CD8-positive, alpha-beta memory T cell (primary cell): Measurements from ENCODE around the gene SETD1A. TPM values are rescaled to one million over a fixed set of nuclear protein-coding genes. Genes with fewer than 3 reads are reported as not detected.
"Not testable (repeated sequence)": the region's sequence is repeated elsewhere in the genome, so short reads cannot be mapped to it uniquely, and the experiment has no call there.

Experiments used
- CTCF ChIA-PET: fragments of 350-600 bp; sonication (Branson Sonifier 250); formaldehyde crosslinking; loops from one replicate; lab custom pipeline; 2021; ENCODE audit warnings: antibody characterized with exemption; lab: Charles Lee
- POLR2A ChIA-PET: fragments of 350-600 bp; sonication (Branson Sonifier 250); formaldehyde crosslinking; loops from one replicate; lab custom pipeline; 2021; ENCODE audit warnings: antibody characterized with exemption; lab: Charles Lee
- DNase-seq, 5 donors: peaks; one replicate each; pipeline versions ENCODE4 v3.0.0 to v3.0.0-alpha.2; 2020 to 2022; ENCODE audit warnings: mixed read lengths in 1 of 5
- H3K27ac ChIP-seq: one replicate; pipeline ENCODE4 v1.7.0; 2013; ENCODE audit warnings: low read depth, mild to moderate bottlenecking, low read length, moderate library complexity
- H3K27me3 ChIP-seq: 2 replicates; pipeline ENCODE4 v1.7.0; 2013; ENCODE audit warnings: low read length, mild to moderate bottlenecking; ENCODE audit not compliant: insufficient read depth, poor library complexity, severe bottlenecking
- H3K36me3 ChIP-seq: 2 replicates; pipeline ENCODE4 v1.7.0; 2013; ENCODE audit warnings: mild to moderate bottlenecking, low read length, moderate library complexity; ENCODE audit not compliant: insufficient read depth
- H3K4me1 ChIP-seq: 2 replicates; pipeline ENCODE4 v1.7.0; 2013; ENCODE audit warnings: mild to moderate bottlenecking, low read length, moderate library complexity; ENCODE audit not compliant: insufficient read depth
- H3K4me3 ChIP-seq: 2 replicates; pipeline ENCODE4 v1.7.0; 2013; ENCODE audit warnings: mild to moderate bottlenecking, low read length
- H3K9me3 ChIP-seq: 2 replicates; pipeline ENCODE4 v1.7.0; 2013; ENCODE audit warnings: mild to moderate bottlenecking, low read length
- H3K27ac Mint-ChIP-seq, 8 donors: one replicate each; pipeline ENCODE4 v1.8.0; 2020 to 2021; ENCODE audit warnings: mixed read lengths in 8 of 8, mild to moderate bottlenecking in 6 of 8, inconsistent platforms in 3 of 8, moderate library complexity in 3 of 8
- H3K27me3 Mint-ChIP-seq, 2 donors: one replicate each; pipeline ENCODE4 v1.8.0; 2020 to 2021; ENCODE audit warnings: mixed read lengths in 2 of 2, mild to moderate bottlenecking in 1 of 2, moderate library complexity in 1 of 2
- H3K36me3 Mint-ChIP-seq, 3 donors: one replicate each; pipeline ENCODE4 v1.8.0; 2020 to 2021; ENCODE audit warnings: mixed read lengths in 3 of 3, inconsistent platforms in 1 of 3, mild to moderate bottlenecking in 1 of 3
- H3K4me1 Mint-ChIP-seq, 3 donors: one replicate each; pipeline ENCODE4 v1.8.0; 2020 to 2021; ENCODE audit warnings: mixed read lengths in 3 of 3, inconsistent platforms in 1 of 3, mild to moderate bottlenecking in 1 of 3
- H3K4me3 Mint-ChIP-seq, 7 donors: one replicate each; pipeline ENCODE4 v1.8.0; 2020 to 2021; ENCODE audit warnings: mixed read lengths in 7 of 7, mild to moderate bottlenecking in 6 of 7, moderate library complexity in 4 of 7, inconsistent platforms in 2 of 7
- H3K9me3 Mint-ChIP-seq, 5 donors: one replicate each; pipeline ENCODE4 v1.8.0; 2020 to 2022; ENCODE audit warnings: mixed read lengths in 5 of 5, mild to moderate bottlenecking in 3 of 5, moderate library complexity in 2 of 5, inconsistent platforms in 1 of 5
- polyA plus RNA-seq: library from polyadenylated mRNA; unstranded; fragments of 300-500 nt; fragmentation: Illumina TruSeq; gene quantifications from one replicate; pipeline ENCODE4 v1.2.3, GENCODE V29; 2021
- total RNA-seq, 2 experiments: library from RNA; stranded (reverse); gene quantifications; one replicate each; pipeline ENCODE4 v1.2.3, GENCODE V29; 2021

Gene SETD1A
- total and polyA plus RNA-seq, 3 experiments from 2014 or later = 2.6 to 28.8 (median 24.7) TPM

DNA sequence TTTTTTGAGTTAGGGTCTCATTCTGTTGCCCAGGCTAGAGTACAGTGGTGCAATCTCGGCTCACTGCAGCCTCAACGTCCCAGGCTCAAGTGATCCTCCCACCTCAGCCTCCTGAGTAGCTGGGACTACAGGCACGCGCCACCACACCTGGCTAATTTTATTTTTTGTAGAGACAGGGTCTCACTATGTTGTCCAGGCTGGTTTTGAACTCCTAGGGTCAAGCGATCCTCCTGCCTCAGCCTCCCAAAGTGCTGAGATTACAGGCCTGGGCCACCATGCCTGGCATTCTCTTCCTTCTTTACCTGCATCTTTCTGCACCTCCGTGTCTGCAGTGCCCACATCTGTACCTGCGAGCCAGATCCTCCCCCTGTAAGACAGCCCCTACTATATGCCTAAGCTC lies 54.3 kb downstream of the SETD1A start:
- H3K9me3 Mint-ChIP-seq, DNase-seq, H3K36me3 Mint-ChIP-seq, H3K4me1 ChIP-seq, H3K36me3 ChIP-seq, CTCF ChIA-PET, H3K27me3 ChIP-seq, H3K9me3 ChIP-seq, H3K4me3 ChIP-seq, POLR2A ChIA-PET, H3K27ac ChIP-seq: not testable (repeated sequence)
- Mint-ChIP-seq H3K4me3 (peak overlapping the region; percentile 30 to 82 (median 70)), H3K27me3 (peaks cover 29 to 44% of the 10 kb centered on the region in 2 donors), H3K4me1 (peaks cover 10 to 20% (median 14%) of the 10 kb centered on the region in 3 donors), H3K27ac (peak overlapping the region in 1 of 8 donors; percentile 66)

DNA sequence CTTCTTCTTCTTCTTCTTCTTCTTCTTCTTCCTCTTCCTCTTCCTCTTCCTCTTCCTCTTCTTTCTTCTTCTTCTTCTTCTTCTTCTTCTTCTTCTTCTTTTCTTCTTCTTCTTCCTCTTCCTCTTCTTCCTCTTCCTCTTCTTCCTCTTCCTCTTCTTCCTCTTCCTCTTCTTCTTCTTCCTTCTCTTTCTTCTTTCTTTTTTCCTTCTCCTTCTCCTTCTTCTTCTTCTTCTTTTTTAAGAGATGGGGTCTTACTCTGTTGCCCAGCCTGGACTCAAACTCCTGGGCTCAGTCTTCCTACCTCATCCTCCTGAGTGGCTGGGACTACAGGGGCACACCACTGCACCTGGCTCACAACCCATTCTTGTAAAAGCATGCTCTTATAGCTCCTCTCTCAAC lies 55.7 kb downstream of the SETD1A start:
- H3K9me3 Mint-ChIP-seq, H3K4me3 ChIP-seq, POLR2A ChIA-PET, DNase-seq, H3K36me3 Mint-ChIP-seq, H3K27ac Mint-ChIP-seq, CTCF ChIA-PET, H3K27me3 ChIP-seq, H3K36me3 ChIP-seq, H3K4me1 ChIP-seq, H3K9me3 ChIP-seq, H3K27ac ChIP-seq: not testable (repeated sequence)
- Mint-ChIP-seq H3K27me3 (peaks cover 29 to 47% of the 10 kb centered on the region in 2 donors), H3K4me1 (peaks cover 10 to 20% (median 14%) of the 10 kb centered on the region in 3 donors), H3K4me3 (peak overlapping the region in 1 of 7 donors; percentile 63)

DNA sequence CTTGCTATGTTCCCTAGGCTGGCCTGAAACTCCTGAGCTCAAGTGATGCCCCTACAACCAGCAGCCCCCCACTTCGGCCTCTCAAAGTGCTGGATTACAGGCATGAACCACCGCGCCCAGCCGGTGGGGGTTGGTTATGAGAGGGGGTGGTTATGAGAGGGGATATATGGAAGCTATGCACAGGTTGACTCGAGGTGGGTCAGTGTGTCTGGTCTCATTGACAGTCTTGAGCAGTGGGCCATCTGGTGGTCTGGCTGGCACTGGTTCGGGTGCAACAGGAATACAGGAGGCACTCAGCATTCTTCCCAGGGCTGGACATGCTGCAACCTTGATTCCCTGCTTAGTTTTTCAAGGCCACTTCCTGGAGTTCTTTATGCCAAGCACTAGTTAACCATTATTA lies 58.5 kb downstream of the SETD1A start:
- no peaks in the 10 kb centered on the region for H3K9me3 Mint-ChIP-seq
- H3K27me3 Mint-ChIP-seq = peaks cover 22 to 38% of the 10 kb centered on the region in 2 donors
- no peaks in the 10 kb centered on the region for H3K36me3 Mint-ChIP-seq
- Histone ChIP-seq H3K36me3 (no peaks in the 10 kb centered on the region), H3K9me3 (no peaks in the 10 kb centered on the region), H3K27me3 (peaks cover 6% of the 10 kb centered on the region), H3K27ac (no peak overlapping the region), H3K4me3 (no peak overlapping the region), H3K4me1 (peaks cover 2% of the 10 kb centered on the region)
- ChIA-PET POLR2A (no interaction called here), CTCF (no interaction called here)
- DNase-seq = no peak
- peaks cover 5 to 12% (median 6%) of the 10 kb centered on the region in 3 donors for H3K4me1 Mint-ChIP-seq
- no peak overlapping the region for H3K27ac Mint-ChIP-seq
- no peak overlapping the region for H3K4me3 Mint-ChIP-seq

DNA sequence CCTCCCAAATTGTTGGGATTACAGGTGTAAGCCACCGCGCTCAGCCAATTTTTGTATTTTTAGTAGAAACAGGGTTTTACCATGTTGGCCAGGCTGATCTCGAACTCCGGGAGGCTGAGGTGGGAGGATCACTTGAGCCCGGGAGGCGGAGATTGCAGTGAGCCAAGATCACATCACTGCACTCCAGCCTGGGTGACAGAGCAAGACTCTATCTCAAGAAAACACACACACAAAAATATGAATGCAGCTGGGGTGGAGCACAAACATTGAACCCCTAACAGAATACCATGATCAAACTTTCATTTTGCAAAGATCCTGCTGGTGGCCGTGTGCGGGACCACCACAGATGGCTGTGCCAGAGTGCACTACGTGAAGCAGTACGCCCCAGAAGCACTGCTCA lies 60.2 kb downstream of the SETD1A start:
- H3K4me3 ChIP-seq, H3K9me3 ChIP-seq, H3K4me3 Mint-ChIP-seq, H3K36me3 Mint-ChIP-seq, H3K27ac Mint-ChIP-seq, POLR2A ChIA-PET, H3K4me1 ChIP-seq, H3K27me3 ChIP-seq, H3K27ac ChIP-seq, DNase-seq, H3K36me3 ChIP-seq, H3K4me1 Mint-ChIP-seq, H3K9me3 Mint-ChIP-seq, CTCF ChIA-PET: not testable (repeated sequence)
- peaks cover 9 to 24% of the 10 kb centered on the region in 2 donors for H3K27me3 Mint-ChIP-seq

DNA sequence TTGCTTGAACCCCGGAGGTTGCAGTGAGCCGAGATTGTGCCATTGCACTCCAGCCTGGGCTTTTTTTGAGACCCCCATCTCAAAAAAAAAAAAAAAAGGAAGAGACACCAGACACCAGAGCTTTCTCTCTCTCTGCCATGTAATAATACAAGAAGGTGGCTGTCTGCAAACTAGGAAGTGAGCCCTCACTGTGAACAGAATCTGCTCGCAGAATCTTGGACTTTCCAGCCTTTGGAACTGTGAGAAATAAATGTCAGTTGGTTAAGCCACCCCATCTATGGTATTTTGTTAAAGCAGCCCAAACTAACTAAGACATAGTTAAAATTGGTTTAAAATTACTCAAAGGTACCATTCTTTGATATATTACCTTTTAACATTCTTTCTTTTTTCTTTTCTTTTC lies 63.0 kb downstream of the SETD1A start:
- Mint-ChIP-seq H3K4me3 (no peak overlapping the region), H3K36me3 (no peaks in the 10 kb centered on the region), H3K27me3 (peaks cover under 1 to 8% of the 10 kb centered on the region in 2 donors), H3K27ac (no peak overlapping the region), H3K9me3 (no peaks in the 10 kb centered on the region), H3K4me1 (no peaks in the 10 kb centered on the region)
- Histone ChIP-seq H3K4me3 (no peak overlapping the region), H3K27me3 (no peaks in the 10 kb centered on the region), H3K9me3 (no peaks in the 10 kb centered on the region), H3K27ac (no peak overlapping the region), H3K36me3 (no peaks in the 10 kb centered on the region), H3K4me1 (no peaks in the 10 kb centered on the region)
- CTCF ChIA-PET = no interaction called here
- DNase-seq = no peak
- POLR2A ChIA-PET = no interaction called here

DNA sequence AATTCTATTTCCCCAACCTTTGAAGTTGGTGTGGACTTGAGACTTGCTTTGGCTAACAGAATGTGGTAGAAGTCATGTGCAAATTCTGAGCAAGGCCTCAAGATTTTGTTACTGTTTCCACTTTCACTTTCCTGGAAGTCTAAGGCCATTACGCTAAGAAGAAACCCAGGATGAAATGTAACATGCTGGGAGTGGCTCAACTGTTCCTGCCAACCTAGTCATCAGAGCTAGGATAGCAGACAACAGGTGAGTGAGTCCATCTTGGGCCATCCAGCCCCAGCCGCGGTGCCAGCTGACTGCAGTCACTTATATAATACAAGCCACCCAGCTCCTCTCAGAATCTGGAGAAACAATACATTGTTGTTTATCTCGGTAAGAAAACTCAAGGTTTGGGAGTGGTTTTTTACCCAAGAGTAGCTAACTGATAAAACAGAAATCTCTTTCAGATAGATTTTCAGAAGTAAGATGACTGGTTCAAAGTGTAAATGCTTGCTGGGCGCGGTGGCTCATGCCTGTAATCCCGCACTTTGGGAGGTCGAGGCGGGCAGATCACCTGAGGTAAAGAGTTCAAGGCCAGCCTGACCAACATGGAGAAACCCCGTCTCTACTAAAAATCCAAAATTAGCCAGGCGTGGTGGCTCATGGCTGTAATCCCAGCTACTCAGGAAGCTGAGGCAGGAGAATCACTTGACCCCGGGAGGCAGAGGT lies 65.1 kb downstream of the SETD1A start:
- Histone ChIP-seq H3K36me3 (no peaks in the 10 kb centered on the region), H3K27ac (no peak overlapping the region), H3K27me3 (no peaks in the 10 kb centered on the region), H3K9me3 (no peaks in the 10 kb centered on the region), H3K4me1 (no peaks in the 10 kb centered on the region), H3K4me3 (no peak overlapping the region)
- Mint-ChIP-seq H3K4me1 (no peaks in the 10 kb centered on the region), H3K27ac (peak overlapping the region in 1 of 8 donors; percentile 46), H3K4me3 (no peak overlapping the region), H3K27me3 (peaks cover 0 to 3% of the 10 kb centered on the region in 2 donors), H3K36me3 (no peaks in the 10 kb centered on the region), H3K9me3 (no peaks in the 10 kb centered on the region)
- ChIA-PET CTCF (interaction anchor here (1.0 kb wide), 1 partner anchor 20 kb away, joined by 3 read pairs; no protein-coding TSS in a partner anchor), POLR2A (no interaction called here)
- DNase-seq = no peak

DNA sequence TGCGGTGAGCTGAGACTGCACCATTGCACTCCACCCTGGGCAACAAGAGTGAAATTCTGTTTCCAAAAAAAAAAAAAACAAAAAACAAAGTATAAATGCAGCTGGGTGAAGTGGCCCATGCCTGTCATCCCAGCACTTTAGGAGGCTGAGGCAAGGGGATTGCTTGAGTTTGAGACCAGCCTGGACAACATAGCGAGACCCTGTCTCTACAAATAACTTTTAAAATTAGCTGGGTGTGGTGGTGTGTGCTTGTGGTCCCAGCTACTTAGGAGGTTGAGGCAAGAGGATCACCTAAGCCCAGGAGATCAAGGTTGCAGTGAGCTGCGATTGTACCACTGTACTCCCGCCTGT lies 65.7 kb downstream of the SETD1A start:
- no peaks in the 10 kb centered on the region for H3K4me1 Mint-ChIP-seq
- no peak for DNase-seq
- Histone ChIP-seq H3K27me3 (no peaks in the 10 kb centered on the region), H3K4me3 (no peak overlapping the region), H3K36me3 (no peaks in the 10 kb centered on the region), H3K9me3 (no peaks in the 10 kb centered on the region), H3K27ac (no peak overlapping the region), H3K4me1 (no peaks in the 10 kb centered on the region)
- no peak overlapping the region for H3K4me3 Mint-ChIP-seq
- ChIA-PET POLR2A (no interaction called here), CTCF (interaction anchor here (0.6 kb wide), 1 partner anchor 300 kb away, joined by 3 read pairs; no protein-coding TSS in a partner anchor)
- H3K36me3 Mint-ChIP-seq = no peaks in the 10 kb centered on the region
- peaks cover 0 to 1% of the 10 kb centered on the region in 2 donors for H3K27me3 Mint-ChIP-seq
- H3K9me3 Mint-ChIP-seq = no peaks in the 10 kb centered on the region
- H3K27ac Mint-ChIP-seq = no peak overlapping the region

DNA sequence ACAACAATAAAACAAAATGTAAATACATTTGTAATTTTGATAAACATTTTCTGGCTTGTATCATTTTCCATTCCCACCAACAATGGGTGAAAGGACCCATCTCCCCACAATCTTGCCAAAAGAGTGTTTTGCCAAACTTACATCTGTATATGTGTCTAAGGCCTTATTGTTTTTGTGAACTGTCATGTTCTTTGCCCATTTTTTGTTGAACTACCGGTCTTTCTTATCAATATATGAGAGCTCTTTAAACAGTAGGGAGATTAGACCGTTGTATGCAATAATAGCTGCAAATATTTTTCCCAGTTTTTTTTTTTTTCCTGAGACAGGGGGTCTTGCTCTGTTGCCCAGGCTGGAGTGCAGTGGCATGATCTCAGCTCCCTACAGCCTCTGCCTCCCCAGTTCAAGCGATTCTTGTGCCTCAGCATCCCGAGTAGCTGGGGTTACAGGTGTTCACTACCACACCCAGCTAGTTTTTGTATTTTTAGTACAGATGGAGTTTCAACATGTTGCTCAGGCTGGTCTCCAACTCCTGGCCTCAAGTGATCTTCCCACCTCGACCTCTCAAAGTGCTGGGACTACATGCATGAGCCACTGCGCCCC lies 66.2 kb downstream of the SETD1A start:
- Mint-ChIP-seq H3K27ac (peak overlapping the region in 1 of 8 donors; percentile 24), H3K36me3 (no peaks in the 10 kb centered on the region), H3K9me3 (no peaks in the 10 kb centered on the region), H3K27me3 (no peaks in the 10 kb centered on the region), H3K4me1 (no peaks in the 10 kb centered on the region), H3K4me3 (no peak overlapping the region)
- H3K27ac ChIP-seq = no peak overlapping the region
- no peaks in the 10 kb centered on the region for H3K36me3 ChIP-seq
- no peaks in the 10 kb centered on the region for H3K27me3 ChIP-seq
- H3K4me3 ChIP-seq = no peak overlapping the region
- no peak for DNase-seq
- H3K9me3 ChIP-seq = no peaks in the 10 kb centered on the region
- CTCF ChIA-PET = interaction anchor here (0.6 kb wide), 1 partner anchor 299 kb away, joined by 3 read pairs; no protein-coding TSS in a partner anchor
- no peaks in the 10 kb centered on the region for H3K4me1 ChIP-seq
- POLR2A ChIA-PET = no interaction called here
